GM23338 (cell line): ENCODE data around the gene PKNOX2. TPM values are rescaled to one million over a fixed set of nuclear protein-coding genes. Genes with fewer than 3 reads are reported as not detected.

Experiments used
- ATAC-seq: fragments of 200-7000 bp; cut with Tn5 transposase; 3 replicates; pipeline ENCODE4 v1.9.1; 2020
- DNase-seq: peaks from one replicate; pipeline ENCODE4 v3.0.0-alpha.2; 2015; ENCODE audit warnings: low spot score
- H2AFZ ChIP-seq: fragments of 200-600 bp; sonication (generic); 2 replicates; pipeline ENCODE4 v1.8.0; 2016; ENCODE audit warnings: antibody characterized with exemption, mild to moderate bottlenecking, moderate library complexity
- H3F3A ChIP-seq: fragments of 200-600 bp; sonication (generic); replicated peaks from 2 replicates; pipeline ENCODE4 v1.8.0; 2017; ENCODE audit warnings: antibody characterized with exemption, mixed run types, low read depth
- H3K27ac ChIP-seq: fragments of 200-600 bp; sonication (generic); 2 replicates; pipeline ENCODE4 v1.6.1; 2016; ENCODE audit warnings: low read depth
- H3K27me3 ChIP-seq: fragments of 200-600 bp; sonication (generic); 2 replicates; pipeline ENCODE4 v1.8.0; 2016; ENCODE audit warnings: mild to moderate bottlenecking, mixed run types, moderate library complexity; ENCODE audit not compliant: insufficient read depth
- H3K36me3 ChIP-seq: fragments of 200-600 bp; sonication (generic); 2 replicates; pipeline ENCODE4 v1.8.0; 2016; ENCODE audit warnings: mild to moderate bottlenecking; ENCODE audit not compliant: insufficient read depth
- H3K4me1 ChIP-seq: fragments of 200-600 bp; sonication (generic); 2 replicates; pipeline ENCODE4 v1.8.0; 2016; ENCODE audit warnings: mild to moderate bottlenecking, moderate library complexity; ENCODE audit not compliant: insufficient read depth
- H3K4me2 ChIP-seq: fragments of 200-600 bp; sonication (generic); 2 replicates; pipeline ENCODE4 v1.7.1; 2017; ENCODE audit warnings: mixed run types
- H3K4me3 ChIP-seq: fragments of 200-600 bp; sonication (generic); 2 replicates; pipeline ENCODE4 v1.6.1; 2016; ENCODE audit warnings: mixed run types
- H3K79me2 ChIP-seq: fragments of 200-600 bp; sonication (generic); replicated peaks from 2 replicates; pipeline ENCODE4 v1.8.0; 2017; ENCODE audit warnings: mild to moderate bottlenecking; ENCODE audit not compliant: insufficient read depth
- H3K9me2 ChIP-seq: fragments of 200-600 bp; sonication (generic); 2 replicates; pipeline ENCODE4 v1.8.0; 2017; ENCODE audit not compliant: insufficient read depth
- H4K20me1 ChIP-seq: fragments of 200-600 bp; sonication (generic); replicated peaks from 2 replicates; pipeline ENCODE4 v1.8.0; 2017; ENCODE audit warnings: mild to moderate bottlenecking; ENCODE audit not compliant: insufficient read depth
- H3K27ac Mint-ChIP-seq: 2 replicates; pipeline ENCODE4 v1.8.0; 2020; ENCODE audit warnings: inconsistent platforms, mild to moderate bottlenecking, moderate library complexity, mixed read lengths
- H3K27me3 Mint-ChIP-seq: 3 replicates; pipeline ENCODE4 v1.8.0; 2022; ENCODE audit warnings: low read depth, mild to moderate bottlenecking, moderate library complexity, mixed read lengths, inconsistent platforms; ENCODE audit not compliant: insufficient read depth, poor library complexity
- H3K36me3 Mint-ChIP-seq: 3 replicates; pipeline ENCODE4 v1.8.0; 2021; ENCODE audit warnings: low read depth, mild to moderate bottlenecking, inconsistent platforms, moderate library complexity, mixed read lengths
- H3K4me1 Mint-ChIP-seq: 3 replicates; pipeline ENCODE4 v1.8.0; 2020; ENCODE audit warnings: mild to moderate bottlenecking, inconsistent platforms, mixed read lengths
- H3K4me3 Mint-ChIP-seq: 3 replicates; pipeline ENCODE4 v1.8.0; 2021; ENCODE audit warnings: moderate library complexity, mild to moderate bottlenecking, inconsistent platforms, mixed read lengths
- H3K9me3 Mint-ChIP-seq: 3 replicates; pipeline ENCODE4 v1.8.0; 2020; ENCODE audit warnings: moderate library complexity, mild to moderate bottlenecking, inconsistent platforms, mixed read lengths
- CREB1 ChIP-seq: fragments of 250-450 bp; sonication (Bioruptor Pico); IDR thresholded peaks from 2 replicates; pipeline ENCODE4 v1.5.0; 2020; ENCODE audit warnings: low read depth, mild to moderate bottlenecking, moderate library complexity
- EZH2 ChIP-seq: fragments of 200-600 bp; sonication (generic); IDR thresholded peaks from one replicate; pipeline ENCODE4 v1.8.0; 2017; ENCODE audit warnings: antibody characterized with exemption, mild to moderate bottlenecking, low read depth; ENCODE audit not compliant: unreplicated experiment
- EZH2phosphoT487 ChIP-seq: fragments of 200-600 bp; sonication (generic); IDR thresholded peaks from one replicate; pipeline ENCODE4 v1.8.1; 2018; ENCODE audit warnings: antibody characterized with exemption; ENCODE audit not compliant: unreplicated experiment
- JUNB ChIP-seq: IDR thresholded peaks from one replicate; pipeline ENCODE4 v1.6.1; 2016; ENCODE audit warnings: antibody characterized with exemption; ENCODE audit not compliant: unreplicated experiment
- NANOG ChIP-seq: IDR thresholded peaks from 2 replicates; pipeline ENCODE4 v1.6.1; 2016; ENCODE audit warnings: antibody characterized with exemption, borderline replicate concordance
- POLR2AphosphoS5 ChIP-seq: IDR thresholded peaks from 2 replicates; pipeline ENCODE4 v1.6.1; 2016; ENCODE audit warnings: antibody characterized with exemption, low read depth
- STAT1 ChIP-seq: IDR thresholded peaks from one replicate; pipeline ENCODE4 v1.6.1; 2016; ENCODE audit warnings: antibody characterized with exemption; ENCODE audit not compliant: unreplicated experiment
- ZNF114 ChIP-seq: fragments of 250-450 bp; sonication (Bioruptor Pico); IDR thresholded peaks from 2 replicates; pipeline ENCODE4 v1.5.0; 2020; ENCODE audit warnings: mild to moderate bottlenecking, moderate library complexity
- ZNF331 ChIP-seq: fragments of 250-450 bp; sonication (Bioruptor Pico); IDR thresholded peaks from 2 replicates; pipeline ENCODE4 v1.5.0; 2020; ENCODE audit warnings: low read depth, mild to moderate bottlenecking, moderate library complexity
- ZNF462 ChIP-seq: fragments of 250-450 bp; sonication (Bioruptor Pico); IDR thresholded peaks from 2 replicates; pipeline ENCODE4 v1.5.0; 2020; ENCODE audit warnings: mild to moderate bottlenecking, moderate library complexity
- polyA plus RNA-seq: library from polyadenylated mRNA; unstranded; fragments of >200 nt; fragmentation: Nextera tagmentation; extraction: Ambion mirVana; gene quantifications from 2 replicates; pipeline ENCODE4 v1.2.1, GENCODE V29; 2016
- total RNA-seq: library from RNA; depleted of rRNA; stranded (reverse); fragments of >200 nt; shearing (Covaris generic); gene quantifications from 2 replicates; pipeline ENCODE4 v1.2.3, GENCODE V29; 2014
- TF ChIP-seq, protein P1 (sequence below), 2 experiments: fragments of 200-600 bp in 1 of 2; sonication (generic) in 1 of 2; conservative IDR thresholded peaks; 2 replicates each; pipeline versions ENCODE4 v1.5.1 to v1.6.1; 2016 to 2017; ENCODE audit warnings: antibody characterized with exemption in 2 of 2, low read depth in 2 of 2, mild to moderate bottlenecking in 2 of 2, moderate library complexity in 1 of 2
- TF ChIP-seq, protein P2 (sequence below): IDR thresholded peaks from one replicate; pipeline ENCODE4 v1.6.1; 2018; ENCODE audit warnings: antibody characterized with exemption; ENCODE audit not compliant: unreplicated experiment

Gene PKNOX2
- total and polyA plus RNA-seq, 2 experiments from 2014 or later = 0.42 to 0.83 TPM

- H3K36me3 Mint-ChIP-seq = no peaks in the 10 kb centered on the region
- TF ChIP-seq EZH2phosphoT487 (no peak), NANOG (no peak), POLR2AphosphoS5 (no peak), JUNB (no peak), ZNF114 (CRISPR knock-in tag) (no peak), ZNF462 (CRISPR knock-in tag) (no peak), STAT1 (no peak), ZNF331 (no peak), EZH2 (no peak), CREB1 (CRISPR knock-in tag) (no peak)
- TF ChIP-seq, protein P1, sequence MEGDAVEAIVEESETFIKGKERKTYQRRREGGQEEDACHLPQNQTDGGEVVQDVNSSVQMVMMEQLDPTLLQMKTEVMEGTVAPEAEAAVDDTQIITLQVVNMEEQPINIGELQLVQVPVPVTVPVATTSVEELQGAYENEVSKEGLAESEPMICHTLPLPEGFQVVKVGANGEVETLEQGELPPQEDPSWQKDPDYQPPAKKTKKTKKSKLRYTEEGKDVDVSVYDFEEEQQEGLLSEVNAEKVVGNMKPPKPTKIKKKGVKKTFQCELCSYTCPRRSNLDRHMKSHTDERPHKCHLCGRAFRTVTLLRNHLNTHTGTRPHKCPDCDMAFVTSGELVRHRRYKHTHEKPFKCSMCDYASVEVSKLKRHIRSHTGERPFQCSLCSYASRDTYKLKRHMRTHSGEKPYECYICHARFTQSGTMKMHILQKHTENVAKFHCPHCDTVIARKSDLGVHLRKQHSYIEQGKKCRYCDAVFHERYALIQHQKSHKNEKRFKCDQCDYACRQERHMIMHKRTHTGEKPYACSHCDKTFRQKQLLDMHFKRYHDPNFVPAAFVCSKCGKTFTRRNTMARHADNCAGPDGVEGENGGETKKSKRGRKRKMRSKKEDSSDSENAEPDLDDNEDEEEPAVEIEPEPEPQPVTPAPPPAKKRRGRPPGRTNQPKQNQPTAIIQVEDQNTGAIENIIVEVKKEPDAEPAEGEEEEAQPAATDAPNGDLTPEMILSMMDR (conservative IDR thresholded peaks at IDR 0.05; ENCODE audit: low read depth in 2 of 2) = no peak
- TF ChIP-seq, protein P2, sequence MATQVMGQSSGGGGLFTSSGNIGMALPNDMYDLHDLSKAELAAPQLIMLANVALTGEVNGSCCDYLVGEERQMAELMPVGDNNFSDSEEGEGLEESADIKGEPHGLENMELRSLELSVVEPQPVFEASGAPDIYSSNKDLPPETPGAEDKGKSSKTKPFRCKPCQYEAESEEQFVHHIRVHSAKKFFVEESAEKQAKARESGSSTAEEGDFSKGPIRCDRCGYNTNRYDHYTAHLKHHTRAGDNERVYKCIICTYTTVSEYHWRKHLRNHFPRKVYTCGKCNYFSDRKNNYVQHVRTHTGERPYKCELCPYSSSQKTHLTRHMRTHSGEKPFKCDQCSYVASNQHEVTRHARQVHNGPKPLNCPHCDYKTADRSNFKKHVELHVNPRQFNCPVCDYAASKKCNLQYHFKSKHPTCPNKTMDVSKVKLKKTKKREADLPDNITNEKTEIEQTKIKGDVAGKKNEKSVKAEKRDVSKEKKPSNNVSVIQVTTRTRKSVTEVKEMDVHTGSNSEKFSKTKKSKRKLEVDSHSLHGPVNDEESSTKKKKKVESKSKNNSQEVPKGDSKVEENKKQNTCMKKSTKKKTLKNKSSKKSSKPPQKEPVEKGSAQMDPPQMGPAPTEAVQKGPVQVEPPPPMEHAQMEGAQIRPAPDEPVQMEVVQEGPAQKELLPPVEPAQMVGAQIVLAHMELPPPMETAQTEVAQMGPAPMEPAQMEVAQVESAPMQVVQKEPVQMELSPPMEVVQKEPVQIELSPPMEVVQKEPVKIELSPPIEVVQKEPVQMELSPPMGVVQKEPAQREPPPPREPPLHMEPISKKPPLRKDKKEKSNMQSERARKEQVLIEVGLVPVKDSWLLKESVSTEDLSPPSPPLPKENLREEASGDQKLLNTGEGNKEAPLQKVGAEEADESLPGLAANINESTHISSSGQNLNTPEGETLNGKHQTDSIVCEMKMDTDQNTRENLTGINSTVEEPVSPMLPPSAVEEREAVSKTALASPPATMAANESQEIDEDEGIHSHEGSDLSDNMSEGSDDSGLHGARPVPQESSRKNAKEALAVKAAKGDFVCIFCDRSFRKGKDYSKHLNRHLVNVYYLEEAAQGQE = no peak
- H4K20me1 ChIP-seq = no peaks in the 10 kb centered on the region
- peaks cover 14% of the 10 kb centered on the region for H3K27me3 Mint-ChIP-seq
- no peak overlapping the region for H3K27ac Mint-ChIP-seq
- peaks cover 30% of the 10 kb centered on the region for H3K4me1 Mint-ChIP-seq
- H3K4me3 ChIP-seq = no peak overlapping the region
- H3K4me1 ChIP-seq = no peaks in the 10 kb centered on the region; the same call in 1 of the 2 replicates
- no peak overlapping the region for H3K27ac ChIP-seq
- H3K79me2 ChIP-seq = no peaks in the 10 kb centered on the region
- no peaks in the 10 kb centered on the region for H3K9me3 Mint-ChIP-seq
- DNase-seq (no peak), ATAC-seq (peak; percentile 20)
- no peak overlapping the region for H2AFZ ChIP-seq
- H3K27me3 ChIP-seq = no peaks in the 10 kb centered on the region
- H3K9me2 ChIP-seq = no peaks in the 10 kb centered on the region
- no peak overlapping the region for H3K4me3 Mint-ChIP-seq
- H3F3A ChIP-seq = no peaks in the 10 kb centered on the region
- no peaks in the 10 kb centered on the region for H3K36me3 ChIP-seq
- H3K4me2 ChIP-seq = no peak overlapping the region
These were observed 106.2 kb downstream of the PKNOX2 start for GRCh38 chr11:125270711-125271110.
